AG09309 (cell line): ENCODE results near the gene SIK2.

Source experiments
- DNase-seq: peaks from one replicate; pipeline ENCODE4 v3.0.0-alpha.2; 2010; ENCODE audit warnings: low read depth
- H3K4me3 ChIP-seq: 2 replicates; pipeline ENCODE4 v1.5.1; 2011; ENCODE audit warnings: mild to moderate bottlenecking, low read depth, low read length, moderate library complexity; ENCODE audit not compliant: control insufficient read depth
- TF ChIP-seq, protein P1 (sequence below): IDR thresholded peaks from 2 replicates; pipeline ENCODE4 v1.5.1; 2011; ENCODE audit warnings: mild to moderate bottlenecking, low read depth, low read length, inconsistent platforms; ENCODE audit not compliant: insufficient read depth, control insufficient read depth; ENCODE audit errors: missing control alignments

Gene SIK2

DNA sequence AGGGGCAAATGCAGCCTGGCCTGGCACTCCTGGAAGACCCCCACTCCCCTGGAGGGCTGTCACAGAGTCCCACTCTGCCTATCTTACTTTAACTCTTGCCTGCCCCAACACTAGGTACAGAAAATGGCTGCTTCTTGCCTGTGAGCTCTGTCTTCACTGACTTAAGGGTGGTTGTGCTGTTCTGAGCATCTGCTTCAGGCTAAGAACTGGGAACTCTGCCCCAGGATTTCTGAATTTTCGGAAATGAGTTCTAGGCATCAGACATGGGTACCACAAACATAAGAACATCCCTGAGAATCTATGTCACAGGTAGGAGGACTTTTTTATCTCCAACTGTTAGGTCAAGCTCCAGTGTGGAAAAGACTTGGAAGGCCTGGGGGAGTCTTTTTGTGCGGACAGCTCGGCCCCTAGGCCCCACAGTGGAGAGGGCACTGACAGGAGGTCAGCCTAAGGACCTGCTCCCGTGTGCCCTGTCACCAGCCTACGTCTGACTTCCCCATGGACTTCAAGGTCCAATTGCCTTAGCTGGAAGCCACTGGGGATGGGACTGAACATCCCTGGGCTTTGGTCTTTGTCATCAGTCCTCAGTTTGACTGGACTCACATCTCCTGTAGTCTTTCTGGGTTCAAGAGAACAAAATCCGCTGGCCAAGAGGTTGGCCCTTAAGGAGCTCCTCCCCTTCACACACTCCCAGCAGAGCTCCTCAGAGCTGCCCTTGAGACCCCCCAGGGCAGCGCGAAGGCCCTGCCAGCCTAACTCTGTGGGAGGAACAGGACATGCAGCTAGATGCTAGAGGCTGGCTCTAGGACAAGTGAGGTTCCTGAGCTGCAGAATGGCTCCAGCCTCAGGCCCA, 132.1 kb downstream of the SIK2 start:
- H3K4me3 ChIP-seq, result no peak overlapping the region
- DNase-seq, result no peak
- TF ChIP-seq, protein P1, sequence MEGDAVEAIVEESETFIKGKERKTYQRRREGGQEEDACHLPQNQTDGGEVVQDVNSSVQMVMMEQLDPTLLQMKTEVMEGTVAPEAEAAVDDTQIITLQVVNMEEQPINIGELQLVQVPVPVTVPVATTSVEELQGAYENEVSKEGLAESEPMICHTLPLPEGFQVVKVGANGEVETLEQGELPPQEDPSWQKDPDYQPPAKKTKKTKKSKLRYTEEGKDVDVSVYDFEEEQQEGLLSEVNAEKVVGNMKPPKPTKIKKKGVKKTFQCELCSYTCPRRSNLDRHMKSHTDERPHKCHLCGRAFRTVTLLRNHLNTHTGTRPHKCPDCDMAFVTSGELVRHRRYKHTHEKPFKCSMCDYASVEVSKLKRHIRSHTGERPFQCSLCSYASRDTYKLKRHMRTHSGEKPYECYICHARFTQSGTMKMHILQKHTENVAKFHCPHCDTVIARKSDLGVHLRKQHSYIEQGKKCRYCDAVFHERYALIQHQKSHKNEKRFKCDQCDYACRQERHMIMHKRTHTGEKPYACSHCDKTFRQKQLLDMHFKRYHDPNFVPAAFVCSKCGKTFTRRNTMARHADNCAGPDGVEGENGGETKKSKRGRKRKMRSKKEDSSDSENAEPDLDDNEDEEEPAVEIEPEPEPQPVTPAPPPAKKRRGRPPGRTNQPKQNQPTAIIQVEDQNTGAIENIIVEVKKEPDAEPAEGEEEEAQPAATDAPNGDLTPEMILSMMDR, result no peak

DNA sequence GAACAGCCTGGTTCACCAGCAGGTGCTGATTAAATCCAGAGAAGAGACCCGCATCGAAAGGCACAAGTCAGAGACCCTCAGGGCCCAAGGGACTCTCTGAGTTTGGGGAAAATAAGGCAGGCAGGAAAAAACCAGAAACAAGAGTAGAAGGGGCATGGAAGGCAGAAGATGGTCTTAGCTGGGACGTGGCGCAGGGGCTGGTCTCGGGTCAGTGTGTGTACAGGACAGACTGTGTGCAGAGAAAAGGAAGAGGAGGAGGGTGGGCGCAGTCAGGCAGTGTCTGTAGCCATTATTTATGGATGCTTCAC, 132.7 kb downstream of the SIK2 start:
- TF ChIP-seq, protein P1, result no peak
- DNase-seq, result no peak
- no peak overlapping the region for H3K4me3 ChIP-seq

DNA sequence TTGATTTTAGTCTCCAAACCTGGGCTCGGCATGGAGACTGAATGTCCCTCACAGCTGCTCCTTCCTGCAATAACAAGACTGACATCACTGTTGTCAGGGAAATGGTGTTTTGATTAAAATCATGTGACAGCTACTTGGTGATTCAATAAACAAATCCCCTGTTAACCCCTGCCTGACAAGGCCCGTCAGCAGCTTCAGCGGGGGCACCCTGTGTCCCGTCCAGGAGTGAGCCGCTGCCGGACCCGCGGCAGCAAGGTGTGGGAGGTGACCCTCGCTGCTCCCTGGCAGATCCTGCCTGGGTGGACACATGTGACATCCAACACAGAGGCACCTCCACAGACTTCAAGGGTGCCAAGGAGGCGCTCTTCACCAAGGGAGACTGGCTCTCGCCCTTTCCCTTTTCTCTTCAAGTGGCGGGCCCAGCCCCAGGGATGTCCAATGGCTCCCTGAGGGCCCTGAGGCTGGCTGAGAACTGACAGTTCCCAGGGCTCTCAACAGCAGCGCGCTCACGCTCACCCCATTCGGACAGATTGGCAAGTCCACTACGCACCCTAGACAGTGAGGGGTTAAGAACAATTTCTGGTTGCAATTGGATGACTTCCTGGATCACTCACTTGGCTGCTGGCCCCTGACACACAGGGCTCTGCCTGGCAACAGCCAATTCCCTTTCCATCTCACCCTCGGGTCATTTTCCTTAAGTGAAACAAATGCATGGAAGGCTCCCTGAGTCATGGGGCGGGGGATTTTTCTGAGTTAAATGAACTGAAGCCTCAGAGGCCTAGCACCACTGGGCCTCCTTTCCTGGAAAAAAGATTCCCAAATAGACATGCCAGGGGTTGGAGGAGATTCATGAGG, 133.2 kb downstream of the SIK2 start:
- TF ChIP-seq, protein P1, result no peak
- peak overlapping the region; percentile 34 for H3K4me3 ChIP-seq
- DNase-seq, result peak; percentile 97

DNA sequence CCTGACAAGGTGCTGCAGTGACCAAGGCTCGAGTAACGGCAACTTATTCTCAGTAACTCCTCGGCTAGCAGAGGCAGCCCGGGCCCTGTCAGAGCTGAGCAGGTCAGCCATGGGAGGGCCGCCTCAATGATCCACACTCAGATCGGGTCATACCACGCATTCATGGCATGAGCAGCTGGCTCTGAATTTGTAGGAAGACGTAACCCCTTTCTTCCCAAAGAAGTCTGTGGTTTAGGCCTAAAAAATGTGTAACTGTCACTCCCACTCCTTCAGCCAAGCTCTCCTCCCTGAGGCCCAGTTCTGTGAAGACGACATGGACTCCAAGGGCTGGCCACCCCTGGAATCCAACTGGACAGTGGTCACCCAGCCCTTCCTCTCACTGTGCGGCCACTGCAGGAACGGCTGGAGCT, 133.9 kb downstream of the SIK2 start:
- TF ChIP-seq, protein P1, result no peak
- DNase-seq, result peak; percentile 39
- no peak overlapping the region for H3K4me3 ChIP-seq

DNA sequence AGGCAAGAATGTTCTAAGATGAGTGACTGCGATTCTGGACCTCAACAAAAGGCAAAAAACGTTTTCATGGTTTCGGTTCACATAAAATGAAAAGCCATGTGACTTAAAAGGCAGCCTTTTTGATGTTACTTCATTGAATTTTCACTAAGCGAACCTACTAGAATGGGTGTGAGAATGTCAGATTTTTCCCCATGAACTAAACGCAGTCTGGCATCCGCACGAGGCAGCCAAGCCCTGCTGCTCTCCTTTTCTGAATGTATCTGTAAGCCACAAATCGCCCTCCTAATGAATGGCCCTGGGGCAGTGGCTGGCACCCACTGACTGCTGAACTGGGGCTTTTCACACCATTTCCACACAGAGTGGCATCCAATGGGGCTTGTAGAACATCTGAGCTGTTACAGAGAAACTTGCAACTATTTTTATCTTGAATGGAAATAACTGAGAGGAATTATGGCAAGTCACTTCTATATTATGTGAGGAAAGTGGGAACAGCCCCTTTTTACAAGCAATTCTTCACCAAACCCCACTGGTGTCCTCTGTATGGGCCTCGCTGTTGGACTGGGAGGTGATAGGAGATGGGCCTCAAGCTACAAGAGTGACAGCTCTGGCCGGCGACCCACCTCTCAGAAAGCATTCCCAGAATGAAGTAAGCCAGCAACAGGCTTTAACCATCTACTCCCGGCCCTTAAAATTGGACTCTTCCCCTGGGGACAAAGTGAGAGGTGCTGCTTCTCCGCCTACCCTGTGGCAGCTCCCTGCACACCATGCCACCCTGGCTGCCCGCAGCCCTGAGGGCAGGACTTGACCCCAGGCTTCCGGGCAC, 134.6 kb downstream of the SIK2 start:
- no peak overlapping the region for H3K4me3 ChIP-seq
- TF ChIP-seq, protein P1, result no peak
- no peak for DNase-seq
